ENCODE results near the gene GPHN. TPM values are rescaled to one million over a fixed set of nuclear protein-coding genes. Genes with fewer than 3 reads are reported as not detected.

Gene GPHN
- total RNA-seq, 1 experiment from 2014 or later, result 34.9 TPM

DNA sequence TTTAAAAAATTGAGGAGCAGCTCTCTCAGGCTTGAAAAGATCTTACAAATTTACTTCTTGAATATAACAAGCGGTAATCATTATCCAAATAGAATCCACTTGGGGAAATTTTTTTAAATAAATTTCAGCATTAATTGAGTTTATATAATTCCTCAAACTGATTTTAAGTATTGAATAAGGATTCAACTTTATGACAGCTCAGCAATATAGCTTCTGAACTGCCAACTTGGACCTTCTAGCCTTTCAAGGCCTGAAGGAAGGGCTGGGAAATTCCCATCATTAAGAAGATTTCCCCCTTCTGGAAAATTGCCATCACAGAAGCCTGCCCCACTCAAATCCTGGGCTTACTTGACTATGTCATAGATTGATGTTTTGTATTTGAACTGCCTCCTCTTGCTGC lies 623.7 kb downstream of the GPHN start:
- CTCF ChIA-PET, result interaction anchor here (0.6 kb wide), 1 partner anchor 275 kb away, joined by 3 read pairs; no protein-coding TSS in a partner anchor
- TF ChIP-seq, protein P1, sequence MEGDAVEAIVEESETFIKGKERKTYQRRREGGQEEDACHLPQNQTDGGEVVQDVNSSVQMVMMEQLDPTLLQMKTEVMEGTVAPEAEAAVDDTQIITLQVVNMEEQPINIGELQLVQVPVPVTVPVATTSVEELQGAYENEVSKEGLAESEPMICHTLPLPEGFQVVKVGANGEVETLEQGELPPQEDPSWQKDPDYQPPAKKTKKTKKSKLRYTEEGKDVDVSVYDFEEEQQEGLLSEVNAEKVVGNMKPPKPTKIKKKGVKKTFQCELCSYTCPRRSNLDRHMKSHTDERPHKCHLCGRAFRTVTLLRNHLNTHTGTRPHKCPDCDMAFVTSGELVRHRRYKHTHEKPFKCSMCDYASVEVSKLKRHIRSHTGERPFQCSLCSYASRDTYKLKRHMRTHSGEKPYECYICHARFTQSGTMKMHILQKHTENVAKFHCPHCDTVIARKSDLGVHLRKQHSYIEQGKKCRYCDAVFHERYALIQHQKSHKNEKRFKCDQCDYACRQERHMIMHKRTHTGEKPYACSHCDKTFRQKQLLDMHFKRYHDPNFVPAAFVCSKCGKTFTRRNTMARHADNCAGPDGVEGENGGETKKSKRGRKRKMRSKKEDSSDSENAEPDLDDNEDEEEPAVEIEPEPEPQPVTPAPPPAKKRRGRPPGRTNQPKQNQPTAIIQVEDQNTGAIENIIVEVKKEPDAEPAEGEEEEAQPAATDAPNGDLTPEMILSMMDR (IDR thresholded peaks at IDR 0.05; ENCODE audit: unreplicated experiment), result no peak

DNA sequence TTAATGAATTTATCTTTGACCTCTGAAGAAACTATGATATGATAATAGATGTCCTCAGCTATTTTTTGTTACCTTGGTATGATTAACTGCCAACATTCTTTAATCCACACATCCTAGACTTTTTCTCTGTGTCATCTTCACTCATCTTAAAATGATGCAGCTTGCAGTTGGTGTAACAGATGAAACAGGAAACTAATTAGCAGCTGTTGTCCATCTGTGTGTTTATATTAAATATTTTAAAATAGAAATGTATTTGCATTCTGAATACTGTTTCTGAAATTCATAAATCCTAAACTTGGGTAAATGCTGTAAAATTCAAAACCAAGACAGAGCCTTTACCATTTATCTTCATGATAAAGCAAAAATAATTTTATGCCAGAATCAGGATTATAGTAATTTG lies 625.2 kb downstream of the GPHN start:
- no peak for DNase-seq
- CTCF ChIA-PET, result interaction anchor here (1.1 kb wide), 1 partner anchor 12 kb away, joined by 3 read pairs; no protein-coding TSS in a partner anchor
- BruUV-seq (replicated peaks), result no TSS peak
- Mint-ChIP-seq H3K4me1 (ENCODE audit: low read depth, unreplicated experiment) (no peaks in the 10 kb centered on the region), H3K4me3 (ENCODE audit: low read depth, unreplicated experiment) (no peak overlapping the region), H3K9me3 (ENCODE audit: low read depth, unreplicated experiment) (no peaks in the 10 kb centered on the region), H3K27ac (ENCODE audit: unreplicated experiment) (no peak overlapping the region), H3K27me3 (ENCODE audit: unreplicated experiment) (no peaks in the 10 kb centered on the region), H3K36me3 (ENCODE audit: insufficient read depth, unreplicated experiment) (no peaks in the 10 kb centered on the region)
- TF ChIP-seq, protein P1 (IDR thresholded peaks at IDR 0.05; ENCODE audit: unreplicated experiment), result no peak
- intact Hi-C loops (cut with micrococcal nuclease; ENCODE audit: unreplicated experiment), result loop anchor here (10.0 kb wide), 1 partner anchor 388 kb away; no protein-coding TSS in a partner anchor

More for the DNA sequence above, 623.7 kb downstream of the GPHN start:
- intact Hi-C loops (cut with micrococcal nuclease; ENCODE audit: unreplicated experiment), result loop anchor here (10.0 kb wide), 1 partner anchor 387 kb away; no protein-coding TSS in a partner anchor
- Mint-ChIP-seq H3K27ac (ENCODE audit: unreplicated experiment) (no peak overlapping the region), H3K27me3 (ENCODE audit: unreplicated experiment) (no peaks in the 10 kb centered on the region), H3K4me3 (ENCODE audit: low read depth, unreplicated experiment) (no peak overlapping the region), H3K9me3 (ENCODE audit: low read depth, unreplicated experiment) (no peaks in the 10 kb centered on the region), H3K4me1 (ENCODE audit: low read depth, unreplicated experiment) (no peaks in the 10 kb centered on the region), H3K36me3 (ENCODE audit: insufficient read depth, unreplicated experiment) (no peaks in the 10 kb centered on the region)
- no TSS peak for BruUV-seq (replicated peaks)
- DNase-seq, result no peak

DNA sequence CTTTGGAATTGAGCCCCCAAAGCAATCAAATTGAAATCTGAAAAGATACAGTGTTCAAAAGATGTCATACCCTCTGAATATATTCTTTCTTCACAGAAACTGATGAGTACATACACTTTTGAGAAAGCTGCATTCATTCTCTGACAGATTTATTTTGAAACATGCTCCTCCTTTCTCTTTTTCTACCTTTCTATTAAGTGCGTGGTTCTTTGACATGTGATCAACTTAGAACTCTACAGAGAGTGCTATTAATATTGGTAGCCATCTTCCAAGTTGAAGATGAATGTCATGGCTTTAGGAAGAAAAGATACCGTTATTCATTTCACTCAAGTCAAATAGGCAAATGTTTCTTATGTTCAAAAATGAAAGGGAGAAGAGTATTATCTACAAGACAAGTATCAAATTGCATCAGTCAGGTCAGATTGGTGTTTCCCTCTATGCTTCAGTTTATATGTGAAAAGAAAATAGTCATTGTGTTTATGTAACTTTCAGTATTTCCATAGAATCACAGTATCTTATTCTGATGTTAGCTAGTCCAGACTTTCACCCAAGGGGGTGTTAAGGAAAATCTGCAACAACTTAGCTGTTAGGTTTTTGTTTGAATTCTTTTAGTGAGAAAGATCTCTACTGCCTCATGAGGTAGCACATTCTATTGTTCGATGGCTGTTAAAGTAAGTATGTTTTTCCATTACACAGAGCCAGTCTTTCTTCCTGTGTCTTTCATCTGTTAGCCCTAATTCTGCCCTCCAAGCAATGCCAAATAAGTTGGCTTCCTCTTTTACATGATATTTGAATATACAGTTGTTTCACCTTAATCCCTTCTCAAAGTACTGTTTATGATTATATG lies 625.9 kb downstream of the GPHN start:
- Mint-ChIP-seq H3K36me3 (ENCODE audit: insufficient read depth, unreplicated experiment) (no peaks in the 10 kb centered on the region), H3K27ac (ENCODE audit: unreplicated experiment) (no peak overlapping the region), H3K4me3 (ENCODE audit: low read depth, unreplicated experiment) (no peak overlapping the region), H3K27me3 (ENCODE audit: unreplicated experiment) (no peaks in the 10 kb centered on the region), H3K9me3 (ENCODE audit: low read depth, unreplicated experiment) (no peaks in the 10 kb centered on the region), H3K4me1 (ENCODE audit: low read depth, unreplicated experiment) (no peaks in the 10 kb centered on the region)
- CTCF ChIA-PET, result interaction anchor here (1.1 kb wide), 1 partner anchor 12 kb away, joined by 3 read pairs; no protein-coding TSS in a partner anchor
- no TSS peak for BruUV-seq (replicated peaks)
- no peak for DNase-seq
- TF ChIP-seq, protein P1 (IDR thresholded peaks at IDR 0.05; ENCODE audit: unreplicated experiment), result no peak
- intact Hi-C loops (cut with micrococcal nuclease; ENCODE audit: unreplicated experiment), result loop anchor here (10.0 kb wide), 1 partner anchor 389 kb away; no protein-coding TSS in a partner anchor

DNA sequence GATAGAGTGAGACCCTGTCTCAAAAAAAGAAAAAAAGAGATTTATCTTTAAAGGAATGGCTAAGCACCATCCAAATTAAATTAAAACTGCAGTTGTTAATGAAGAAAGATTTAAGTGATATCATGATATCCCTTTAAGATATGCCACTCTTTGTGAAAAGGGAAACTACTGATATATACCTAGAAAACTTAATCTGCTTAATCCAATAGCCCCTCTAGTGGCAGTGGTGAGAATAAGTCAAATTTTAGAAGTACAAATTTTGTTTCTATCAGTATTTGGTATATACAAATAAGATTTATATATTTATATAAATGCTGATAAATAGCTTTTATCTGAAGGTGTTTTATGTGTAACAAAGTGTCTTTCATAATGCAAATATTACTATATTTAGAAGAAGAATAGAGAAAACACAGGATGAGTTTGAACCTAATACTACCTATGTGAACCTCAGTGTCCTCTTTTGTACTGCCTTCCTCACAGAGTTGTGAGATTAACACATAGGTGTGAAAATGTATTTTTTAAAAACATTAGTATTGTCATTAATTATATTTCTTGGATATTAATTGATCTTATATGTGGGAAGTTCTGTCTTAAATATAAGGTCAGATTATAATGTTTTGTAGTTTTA lies 629.9 kb downstream of the GPHN start:
- H3K4me1 Mint-ChIP-seq (ENCODE audit: low read depth, unreplicated experiment), result no peaks in the 10 kb centered on the region
- intact Hi-C loops (cut with micrococcal nuclease; ENCODE audit: unreplicated experiment), result loop anchor here (2.0 to 10.0 kb wide), 2 partner anchors 393 to 513 kb away; no protein-coding TSS in a partner anchor
- BruUV-seq (replicated peaks), result no TSS peak
- no peaks in the 10 kb centered on the region for H3K9me3 Mint-ChIP-seq (ENCODE audit: low read depth, unreplicated experiment)
- H3K27me3 Mint-ChIP-seq (ENCODE audit: unreplicated experiment), result no peaks in the 10 kb centered on the region
- H3K36me3 Mint-ChIP-seq (ENCODE audit: insufficient read depth, unreplicated experiment), result no peaks in the 10 kb centered on the region
- DNase-seq, result no peak
- no peak overlapping the region for H3K4me3 Mint-ChIP-seq (ENCODE audit: low read depth, unreplicated experiment)
- no peak overlapping the region for H3K27ac Mint-ChIP-seq (ENCODE audit: unreplicated experiment)
- CTCF ChIA-PET, result interaction anchor here (0.7 to 1.1 kb wide), 2 partner anchors 104 to 514 kb away, joined by 3 read pairs; no protein-coding TSS in a partner anchor
- TF ChIP-seq, protein P1 (IDR thresholded peaks at IDR 0.05; ENCODE audit: unreplicated experiment), result peak; percentile 51

Data from Calu3 (cell line).